ENCODE results near the gene BRSK1.

DNA sequence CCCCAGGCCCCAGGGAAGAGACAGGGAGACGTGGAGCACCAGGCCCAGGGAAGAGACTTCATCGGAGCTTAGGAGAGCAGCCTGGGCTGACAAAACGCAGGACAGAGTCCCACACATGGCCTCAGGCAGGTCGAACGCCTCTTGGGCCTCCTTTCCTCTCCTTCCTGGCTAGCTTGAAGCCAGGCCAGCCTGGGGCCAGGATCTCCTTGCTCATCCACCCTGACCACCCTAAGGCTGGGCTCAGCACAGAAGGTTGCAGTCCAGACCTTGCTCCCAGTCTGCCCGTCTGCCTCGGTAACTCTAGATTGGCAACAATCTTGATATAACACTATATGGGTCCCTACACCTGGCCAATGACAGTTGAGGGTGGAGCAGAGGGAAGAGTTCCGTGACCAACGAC, 35.1 kb upstream of the BRSK1 start:
- TF ChIP-seq CTCF (IDR thresholded peaks at IDR 0.05) = no peak
- no peak for TF ChIP-seq EP300 (IDR thresholded peaks at IDR 0.05)
- TF ChIP-seq POLR2A (IDR thresholded peaks at IDR 0.05) = no peak
